Measurements from ENCODE around the gene RAET1E. TPM values are rescaled to one million over a fixed set of nuclear protein-coding genes. Genes with fewer than 3 reads are reported as not detected.
A peak's percentile ranks its signal among the peaks of the same experiment; 100 is the strongest.
"Not testable (repeated sequence)": the region's sequence is repeated elsewhere in the genome, so short reads cannot be mapped to it uniquely, and the experiment has no call there.

Gene RAET1E
- total and polyA plus RNA-seq, 7 donors, result 0.15 to 0.33 TPM; not detected in 5

GRCh38 chr6:149896491-149896890 is 1.4 kb downstream of the RAET1E start:
- WGBS, 2 donors, result 87 to 89% methylated on average over 3 of the region's 3 CpGs
- Histone ChIP-seq H3K27ac (peak overlapping the region; percentile 68 to 75 (median 71)), H3K4me3 (no peak overlapping the region), H3K4me1 (peaks cover 0 to 32% (median 32%) of the 10 kb centered on the region in 4 donors), H3K36me3 (no peaks in the 10 kb centered on the region), H3K27me3 (no peaks in the 10 kb centered on the region), H3K9me3 (no peaks in the 10 kb centered on the region)
- no peak for TF ChIP-seq POLR2AphosphoS5 (IDR thresholded peaks at IDR 0.05)
- no peak for TF ChIP-seq EP300 (IDR thresholded peaks at IDR 0.05)
- TF ChIP-seq POLR2A (IDR thresholded peaks at IDR 0.05), result no peak
- TF ChIP-seq CTCF (IDR thresholded peaks at IDR 0.05), result no peak
- intact Hi-C loops (cut with DNase I), result no loop called here
- no peak for DNase-seq

- WGBS, 2 donors, result 51 to 58% methylated on average over 5 of the region's 5 CpGs
- intact Hi-C loops (cut with DNase I), result loop anchor here (2.0 kb wide), 1 partner anchor 53 kb away; no protein-coding TSS in a partner anchor
Measured at GRCh38 chr6:149895833-149896271, 2.1 kb downstream of the RAET1E start.

GRCh38 chr6:149895048-149895590 is 2.8 kb downstream of the RAET1E start:
- intact Hi-C loops (cut with DNase I), result loop anchor here (2.0 kb wide), 1 partner anchor 52 kb away; no protein-coding TSS in a partner anchor
- no peak for TF ChIP-seq EP300 (IDR thresholded peaks at IDR 0.05)
- TF ChIP-seq POLR2A (IDR thresholded peaks at IDR 0.05), result no peak
- TF ChIP-seq CTCF (IDR thresholded peaks at IDR 0.05), result no peak
- peak in 2 of 4 donors; percentile 16 to 31 for TF ChIP-seq POLR2AphosphoS5 (IDR thresholded peaks at IDR 0.05)
- 7 to 45% methylated on average over 7 of the region's 7 CpGs for WGBS, 2 donors
- H3K27me3 ChIP-seq, result no peaks in the 10 kb centered on the region
- no peak overlapping the region for H3K4me3 ChIP-seq
- no peaks in the 10 kb centered on the region for H3K9me3 ChIP-seq
- peak; percentile 87 for DNase-seq
- no peaks in the 10 kb centered on the region for H3K36me3 ChIP-seq
- H3K4me1 ChIP-seq, result peaks cover 0 to 32% (median 32%) of the 10 kb centered on the region in 4 donors
- peak overlapping the region; percentile 68 to 75 (median 71) for H3K27ac ChIP-seq

More at GRCh38 chr6:149895833-149896271, 2.1 kb downstream of the RAET1E start:
- Histone ChIP-seq H3K4me1 (peaks cover 0 to 32% (median 32%) of the 10 kb centered on the region in 4 donors), H3K9me3 (no peaks in the 10 kb centered on the region), H3K4me3 (no peak overlapping the region), H3K27me3 (no peaks in the 10 kb centered on the region), H3K27ac (peak overlapping the region; percentile 68 to 75 (median 71)), H3K36me3 (no peaks in the 10 kb centered on the region)
- TF ChIP-seq POLR2AphosphoS5 (IDR thresholded peaks at IDR 0.05) (no peak), CTCF (IDR thresholded peaks at IDR 0.05) (no peak), EP300 (IDR thresholded peaks at IDR 0.05) (no peak), POLR2A (IDR thresholded peaks at IDR 0.05) (no peak)
- DNase-seq, result no peak

- H3K36me3 ChIP-seq; H3K27ac ChIP-seq; H3K4me3 ChIP-seq; H3K9me3 ChIP-seq; intact Hi-C loops (cut with DNase I); DNase-seq; H3K27me3 ChIP-seq: not testable (repeated sequence)
- 76 to 93% methylated on average over 6 of the region's 6 CpGs for WGBS, 2 donors
- H3K4me1 ChIP-seq, result peaks cover 0 to 23% (median 22%) of the 10 kb centered on the region in 4 donors
Measured at GRCh38 chr6:149891864-149892263, 6.0 kb downstream of the RAET1E start.

GRCh38 chr6:149891259-149891658 is 6.7 kb downstream of the RAET1E start:
- H3K27ac ChIP-seq, result no peak overlapping the region
- no peaks in the 10 kb centered on the region for H3K36me3 ChIP-seq
- no peak for TF ChIP-seq EP300 (IDR thresholded peaks at IDR 0.05)
- TF ChIP-seq POLR2A (IDR thresholded peaks at IDR 0.05), result no peak
- no peak for TF ChIP-seq CTCF (IDR thresholded peaks at IDR 0.05)
- no peak for TF ChIP-seq POLR2AphosphoS5 (IDR thresholded peaks at IDR 0.05)
- H3K9me3 ChIP-seq, result no peaks in the 10 kb centered on the region
- H3K4me3 ChIP-seq, result no peak overlapping the region
- 73 to 82% methylated on average over 3 of the region's 3 CpGs for WGBS, 2 donors
- no peak for DNase-seq
- H3K4me1 ChIP-seq, result peaks cover 0 to 17% (median 16%) of the 10 kb centered on the region in 4 donors
- intact Hi-C loops (cut with DNase I), result no loop called here
- no peaks in the 10 kb centered on the region for H3K27me3 ChIP-seq

All from sigmoid colon (tissue), 7 donors.